C4-2B (cell line): ENCODE measurements around the gene GGT5.
"Not testable (repeated sequence)": the region's sequence is repeated elsewhere in the genome, so short reads cannot be mapped to it uniquely, and the experiment has no call there.

Experiments
- H3K27ac ChIP-seq: fragments of 450-650 bp; 2 replicates; pipeline ENCODE4 v1.5.1; 2017
- ZFX ChIP-seq: fragments of 450-650 bp; IDR thresholded peaks from 2 replicates; pipeline ENCODE4 v1.6.1; 2017
- TF ChIP-seq, protein P1 (sequence below): fragments of 450-650 bp; conservative IDR thresholded peaks from 2 replicates; pipeline ENCODE4 v1.5.1; 2017; ENCODE audit warnings: mild to moderate bottlenecking

The GGT5 gene, protein sequence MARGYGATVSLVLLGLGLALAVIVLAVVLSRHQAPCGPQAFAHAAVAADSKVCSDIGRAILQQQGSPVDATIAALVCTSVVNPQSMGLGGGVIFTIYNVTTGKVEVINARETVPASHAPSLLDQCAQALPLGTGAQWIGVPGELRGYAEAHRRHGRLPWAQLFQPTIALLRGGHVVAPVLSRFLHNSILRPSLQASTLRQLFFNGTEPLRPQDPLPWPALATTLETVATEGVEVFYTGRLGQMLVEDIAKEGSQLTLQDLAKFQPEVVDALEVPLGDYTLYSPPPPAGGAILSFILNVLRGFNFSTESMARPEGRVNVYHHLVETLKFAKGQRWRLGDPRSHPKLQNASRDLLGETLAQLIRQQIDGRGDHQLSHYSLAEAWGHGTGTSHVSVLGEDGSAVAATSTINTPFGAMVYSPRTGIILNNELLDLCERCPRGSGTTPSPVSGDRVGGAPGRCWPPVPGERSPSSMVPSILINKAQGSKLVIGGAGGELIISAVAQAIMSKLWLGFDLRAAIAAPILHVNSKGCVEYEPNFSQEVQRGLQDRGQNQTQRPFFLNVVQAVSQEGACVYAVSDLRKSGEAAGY

DNA sequence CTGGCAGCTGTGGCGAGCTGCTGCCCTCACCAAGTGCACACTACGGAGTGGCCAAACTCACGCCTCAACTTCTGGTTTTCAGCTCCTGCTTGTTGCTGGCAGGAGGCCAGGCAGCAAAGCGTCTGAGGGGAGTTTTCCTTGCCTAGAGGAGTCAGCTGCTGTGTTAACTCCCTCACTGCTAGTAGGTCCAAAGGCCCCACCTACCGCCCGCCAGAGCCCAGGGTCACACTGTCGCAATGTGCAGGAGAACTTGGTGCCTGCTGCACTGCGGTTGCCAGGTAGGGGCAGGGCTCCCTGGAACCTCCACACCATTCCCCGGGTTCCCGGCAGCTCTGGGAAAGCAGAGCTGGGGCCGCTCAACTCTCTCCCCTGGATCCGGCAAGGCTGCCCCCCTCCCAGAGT lies at the start of gene GGT5:
Gene GGT5, minus strand, starts transcription at position 53 of the 402 bp plus-strand sequence. CDS start 357 bp downstream, outside the sequence.
- H3K27ac ChIP-seq = not testable (repeated sequence)

DNA sequence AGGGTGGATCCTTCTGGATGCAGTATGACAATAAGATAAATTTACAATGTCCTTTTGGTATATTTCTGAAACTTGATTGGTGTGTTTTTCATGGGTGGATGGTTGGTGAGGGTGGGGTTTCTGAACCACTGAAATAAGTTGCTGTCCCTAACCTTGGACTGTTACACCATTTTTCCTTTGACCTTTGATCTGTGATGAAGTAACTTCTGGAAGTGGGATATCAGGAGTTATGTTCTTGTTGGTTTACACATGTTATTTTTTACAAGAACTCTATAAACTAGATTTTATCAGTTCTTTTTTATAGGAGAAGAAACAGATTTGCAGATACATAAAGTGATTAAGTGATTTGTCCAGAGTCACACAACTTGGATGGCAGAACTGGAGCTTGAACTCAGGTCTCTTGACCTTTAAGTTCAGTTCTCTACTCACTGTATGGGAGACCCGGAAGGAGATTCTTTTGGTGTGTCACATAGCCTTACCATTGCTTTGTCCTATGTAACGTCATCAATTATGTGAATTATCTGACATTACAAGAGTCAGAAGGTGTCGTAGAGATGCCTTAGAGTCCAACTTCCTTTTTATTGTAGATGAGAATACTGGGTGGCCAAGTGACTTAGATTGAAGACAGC lies 47.4 kb upstream of the GGT5 start:
- H3K27ac ChIP-seq = peak overlapping the region; percentile 97

DNA sequence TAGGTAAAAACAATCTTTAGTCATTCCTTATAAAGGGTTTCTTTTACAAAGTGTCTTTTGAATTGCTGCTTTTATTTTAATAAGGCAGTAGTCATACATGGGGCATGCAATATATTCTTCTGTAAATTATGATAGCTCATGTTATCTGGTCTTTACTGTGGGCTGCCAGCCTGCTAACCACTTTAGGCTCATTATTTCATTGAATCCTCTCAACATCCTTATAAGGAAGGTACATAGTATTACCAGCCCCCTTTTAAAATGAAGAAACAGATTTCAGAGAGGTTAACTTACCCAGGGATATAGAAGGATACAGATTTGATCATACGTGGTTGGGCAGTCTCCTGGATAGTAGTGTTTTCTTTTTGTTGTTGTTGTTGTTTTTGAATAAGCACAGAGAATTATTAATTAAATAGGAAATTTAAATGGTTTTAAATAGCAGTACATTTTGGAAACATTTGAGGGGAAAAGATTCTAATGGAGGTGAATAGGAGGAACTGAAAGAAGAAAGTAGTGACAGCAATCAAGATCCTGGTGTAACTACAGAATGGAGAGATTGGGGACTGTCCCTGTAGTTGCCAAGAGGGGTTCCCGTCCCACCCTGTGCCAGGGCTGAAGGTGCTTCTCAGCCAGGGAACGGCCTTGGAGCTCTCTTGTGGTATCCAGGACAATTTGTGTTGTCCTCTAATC lies 46.8 kb upstream of the GGT5 start:
- peak overlapping the region; percentile 87 for H3K27ac ChIP-seq
- no peak for TF ChIP-seq ZFX
- TF ChIP-seq, protein P1, sequence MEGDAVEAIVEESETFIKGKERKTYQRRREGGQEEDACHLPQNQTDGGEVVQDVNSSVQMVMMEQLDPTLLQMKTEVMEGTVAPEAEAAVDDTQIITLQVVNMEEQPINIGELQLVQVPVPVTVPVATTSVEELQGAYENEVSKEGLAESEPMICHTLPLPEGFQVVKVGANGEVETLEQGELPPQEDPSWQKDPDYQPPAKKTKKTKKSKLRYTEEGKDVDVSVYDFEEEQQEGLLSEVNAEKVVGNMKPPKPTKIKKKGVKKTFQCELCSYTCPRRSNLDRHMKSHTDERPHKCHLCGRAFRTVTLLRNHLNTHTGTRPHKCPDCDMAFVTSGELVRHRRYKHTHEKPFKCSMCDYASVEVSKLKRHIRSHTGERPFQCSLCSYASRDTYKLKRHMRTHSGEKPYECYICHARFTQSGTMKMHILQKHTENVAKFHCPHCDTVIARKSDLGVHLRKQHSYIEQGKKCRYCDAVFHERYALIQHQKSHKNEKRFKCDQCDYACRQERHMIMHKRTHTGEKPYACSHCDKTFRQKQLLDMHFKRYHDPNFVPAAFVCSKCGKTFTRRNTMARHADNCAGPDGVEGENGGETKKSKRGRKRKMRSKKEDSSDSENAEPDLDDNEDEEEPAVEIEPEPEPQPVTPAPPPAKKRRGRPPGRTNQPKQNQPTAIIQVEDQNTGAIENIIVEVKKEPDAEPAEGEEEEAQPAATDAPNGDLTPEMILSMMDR = no peak

DNA sequence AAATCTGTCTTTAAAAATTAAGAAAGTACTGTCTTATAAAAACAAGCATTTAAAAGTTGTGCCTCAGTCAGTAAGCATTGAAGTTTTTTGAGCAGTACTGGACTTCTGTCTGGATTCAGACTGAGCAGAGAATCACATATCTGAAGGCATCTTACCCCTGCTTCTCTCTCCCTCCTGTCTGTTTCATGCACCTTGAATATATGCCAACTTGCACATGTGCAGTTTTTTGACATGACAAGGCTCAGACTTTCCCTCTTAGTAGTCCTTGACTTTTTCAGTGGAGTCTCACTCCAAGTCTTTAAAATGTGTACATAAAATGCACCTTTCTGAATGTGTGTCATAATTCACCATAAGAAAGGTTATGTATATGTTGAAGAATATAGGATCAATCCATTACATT lies 45.6 kb upstream of the GGT5 start:
- TF ChIP-seq ZFX = no peak
- TF ChIP-seq, protein P1 = no peak

DNA sequence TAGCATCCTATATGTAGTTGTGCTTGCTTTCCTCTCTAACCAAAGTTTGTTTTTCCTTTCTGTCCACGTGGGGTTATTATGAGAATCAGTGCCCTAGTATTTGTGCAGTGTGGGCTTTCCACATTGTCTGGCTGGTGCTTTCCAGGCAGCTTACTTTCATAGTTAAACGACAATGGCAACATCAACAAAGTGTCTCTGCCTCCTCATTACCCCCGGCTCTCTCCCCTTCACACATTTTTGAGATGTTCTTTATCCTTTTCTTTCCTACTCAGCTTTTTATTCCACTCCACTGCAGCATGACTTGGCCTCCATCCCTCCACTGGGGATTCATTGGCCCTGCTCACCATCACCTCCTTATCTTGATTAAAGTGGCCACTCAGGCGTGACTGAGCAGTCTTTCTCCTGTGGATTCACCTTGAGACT lies 44.9 kb upstream of the GGT5 start:
- peak overlapping the region; percentile 90 for H3K27ac ChIP-seq
- TF ChIP-seq, protein P1 = no peak
- no peak for TF ChIP-seq ZFX

More for the DNA sequence above, 45.6 kb upstream of the GGT5 start:
- H3K27ac ChIP-seq = peak overlapping the region; percentile 90

DNA sequence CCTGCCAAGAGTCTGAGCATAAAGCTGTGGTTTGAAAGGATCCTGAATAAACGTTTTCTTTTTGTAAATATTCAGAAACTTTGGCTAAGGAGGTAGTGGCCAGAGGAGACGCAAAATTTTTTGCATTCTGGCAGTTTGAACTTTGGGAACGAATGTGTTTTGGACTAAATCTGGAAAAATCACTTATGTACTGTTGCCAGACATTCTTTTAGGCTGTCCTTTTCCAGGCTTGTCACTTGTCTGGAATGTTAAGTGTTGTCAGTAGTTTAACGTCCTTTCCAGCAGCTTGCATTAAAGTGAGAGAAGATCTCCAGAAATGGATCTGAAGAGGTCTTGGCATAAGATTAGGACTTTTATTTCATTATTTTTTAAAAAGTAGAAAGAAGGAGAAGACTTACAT lies 44.2 kb upstream of the GGT5 start:
- TF ChIP-seq, protein P1 = no peak
- H3K27ac ChIP-seq = peak overlapping the region; percentile 77

DNA sequence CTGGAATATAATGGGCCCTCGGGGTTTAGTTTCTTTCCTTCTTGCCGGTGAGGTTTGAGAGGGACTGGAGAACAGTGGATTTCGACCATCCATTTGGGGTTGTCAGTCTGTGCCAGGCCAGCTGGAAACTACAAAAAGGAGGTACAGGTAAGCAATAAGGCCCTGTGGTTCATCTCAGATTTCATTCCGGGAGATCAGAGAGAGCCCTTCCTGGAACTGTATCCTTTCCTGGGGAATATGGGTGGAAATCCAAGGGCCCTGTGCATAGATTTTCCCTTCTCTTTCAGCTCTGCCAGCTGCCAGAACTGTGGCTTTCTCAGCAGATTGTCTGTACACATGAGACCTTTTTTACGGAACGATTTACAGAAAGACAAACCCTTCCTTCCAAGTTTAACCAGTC lies 42.9 kb upstream of the GGT5 start:
- H3K27ac ChIP-seq = peak overlapping the region; percentile 77
- TF ChIP-seq ZFX = 0 out of 2 replicates have a peak, but pooled peaks have one; percentile 18

DNA sequence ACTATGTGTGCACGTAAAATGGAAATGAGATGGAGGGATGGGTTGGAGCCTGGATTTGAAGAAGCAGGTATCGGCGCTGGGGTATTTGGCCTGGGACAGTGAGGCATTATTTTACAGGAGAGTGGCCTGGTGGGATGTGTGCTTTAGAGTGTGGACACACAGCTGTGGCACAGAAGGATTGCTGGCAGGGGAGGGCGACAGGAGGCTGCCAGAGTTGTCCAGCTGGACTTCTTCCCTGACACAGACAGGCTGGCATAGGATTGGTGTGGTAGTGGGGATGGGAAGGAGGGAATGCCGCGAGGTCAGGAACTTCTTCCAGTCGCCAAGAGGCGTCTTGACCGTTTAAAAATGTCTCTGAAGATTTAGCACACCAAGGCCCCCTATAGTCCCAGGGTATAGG lies 42.3 kb upstream of the GGT5 start:
- peak overlapping the region; percentile 77 for H3K27ac ChIP-seq

DNA sequence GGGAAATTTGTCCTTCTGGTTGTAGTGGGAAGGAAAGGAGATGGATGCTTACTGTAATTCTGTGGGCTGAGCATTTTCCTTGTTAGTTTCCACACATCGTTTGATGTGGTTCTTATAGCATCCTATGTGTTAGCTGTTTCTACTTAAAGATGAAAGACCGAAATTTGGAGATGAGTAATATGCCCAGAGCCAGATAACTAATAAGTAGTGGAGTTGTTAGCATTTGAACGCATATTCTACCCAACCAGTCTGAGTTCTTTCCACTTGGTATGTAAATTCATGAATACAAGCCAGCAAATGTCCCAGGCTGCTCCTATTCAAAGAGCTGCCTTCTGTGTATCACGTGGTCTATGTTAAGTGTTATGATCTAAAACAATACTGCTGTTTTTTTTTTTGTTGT lies 40.4 kb upstream of the GGT5 start:
- H3K27ac ChIP-seq = peak overlapping the region; percentile 34
- TF ChIP-seq, protein P1 = no peak
- no peak for TF ChIP-seq ZFX
